Small intestine (tissue), 7 donors: ENCODE results near the gene C11orf24. TPM values are rescaled to one million over a fixed set of nuclear protein-coding genes. Genes with fewer than 3 reads are reported as not detected.
"Not testable (repeated sequence)": the region's sequence is repeated elsewhere in the genome, so short reads cannot be mapped to it uniquely, and the experiment has no call there.

Source experiments
- DNase-seq, 2 donors: peaks; one replicate each; pipeline versions ENCODE4 v3.0.0 to v3.0.0-alpha.2; 2013
- FAIRE-seq: peaks from 2 replicates; lab custom pipeline; 2012; peaks lifted over from hg19 to GRCh38; lab: Jason Lieb, UNC
- H3K27ac ChIP-seq, 3 donors: one replicate each; pipeline ENCODE4 v1.5.1; 2013; ENCODE audit warnings: low read length in 2 of 3, mild to moderate bottlenecking in 2 of 3, control low read depth in 1 of 3, inconsistent platforms in 1 of 3, low read depth in 1 of 3, moderate library complexity in 1 of 3
- H3K27me3 ChIP-seq, 3 donors: one replicate each; pipeline ENCODE4 v1.6.1; 2013; ENCODE audit warnings: low read length in 3 of 3, inconsistent platforms in 1 of 3; ENCODE audit not compliant: control insufficient read depth in 3 of 3, insufficient read depth in 3 of 3
- H3K36me3 ChIP-seq, 3 donors: one replicate each; pipeline ENCODE4 v1.6.1; 2013; ENCODE audit warnings: low read length in 3 of 3, inconsistent platforms in 1 of 3, low read depth in 1 of 3, mild to moderate bottlenecking in 1 of 3, moderate library complexity in 1 of 3; ENCODE audit not compliant: control insufficient read depth in 3 of 3, insufficient read depth in 2 of 3
- H3K4me1 ChIP-seq, 3 donors: one replicate each; pipeline ENCODE4 v1.6.1; 2013; ENCODE audit warnings: low read length in 2 of 3, inconsistent platforms in 1 of 3, low read depth in 1 of 3, mild to moderate bottlenecking in 1 of 3, moderate library complexity in 1 of 3; ENCODE audit not compliant: control insufficient read depth in 3 of 3, insufficient read depth in 2 of 3
- H3K4me3 ChIP-seq, 3 donors: one replicate each; pipeline ENCODE4 v1.5.1; 2013; ENCODE audit warnings: low read length in 3 of 3, control low read depth in 1 of 3, inconsistent platforms in 1 of 3, low read depth in 1 of 3, mild to moderate bottlenecking in 1 of 3, moderate library complexity in 1 of 3
- H3K9me3 ChIP-seq, 2 donors: one replicate each; pipeline ENCODE4 v1.6.1; 2013; ENCODE audit warnings: low read depth in 1 of 2, low read length in 1 of 2; ENCODE audit not compliant: control insufficient read depth in 2 of 2, insufficient read depth in 1 of 2
- WGBS, 3 donors: extraction: QIAGEN DNeasy Blood & Tissue Kit; methylation state at CpG; one replicate each; pipeline ENCODE4 v1.1.7; 2013; 5-methylcytosine and 5-hydroxymethylcytosine counted together
- polyA plus RNA-seq, 4 donors: library from polyadenylated mRNA; stranded (reverse) in 3 of 4; unstranded in 1 of 4; fragments of 200-250 nt in 3 of 4; fragments of 120-200 nt in 1 of 4; gene quantifications; one replicate each; pipeline versions ENCODE4 v1.2.1 to v1.2.3, GENCODE V29; 2013
- donor health status: healthy with polysubstance abuse.
- donor health status: control.
- donor health status: control.
- donor health status: Bipolar disorder and iron deficiency.
- donor health status: healthy.

C11orf24 gene
- polyA plus RNA-seq, 4 donors, result 39.4 to 168 (median 94.3) TPM

DNA sequence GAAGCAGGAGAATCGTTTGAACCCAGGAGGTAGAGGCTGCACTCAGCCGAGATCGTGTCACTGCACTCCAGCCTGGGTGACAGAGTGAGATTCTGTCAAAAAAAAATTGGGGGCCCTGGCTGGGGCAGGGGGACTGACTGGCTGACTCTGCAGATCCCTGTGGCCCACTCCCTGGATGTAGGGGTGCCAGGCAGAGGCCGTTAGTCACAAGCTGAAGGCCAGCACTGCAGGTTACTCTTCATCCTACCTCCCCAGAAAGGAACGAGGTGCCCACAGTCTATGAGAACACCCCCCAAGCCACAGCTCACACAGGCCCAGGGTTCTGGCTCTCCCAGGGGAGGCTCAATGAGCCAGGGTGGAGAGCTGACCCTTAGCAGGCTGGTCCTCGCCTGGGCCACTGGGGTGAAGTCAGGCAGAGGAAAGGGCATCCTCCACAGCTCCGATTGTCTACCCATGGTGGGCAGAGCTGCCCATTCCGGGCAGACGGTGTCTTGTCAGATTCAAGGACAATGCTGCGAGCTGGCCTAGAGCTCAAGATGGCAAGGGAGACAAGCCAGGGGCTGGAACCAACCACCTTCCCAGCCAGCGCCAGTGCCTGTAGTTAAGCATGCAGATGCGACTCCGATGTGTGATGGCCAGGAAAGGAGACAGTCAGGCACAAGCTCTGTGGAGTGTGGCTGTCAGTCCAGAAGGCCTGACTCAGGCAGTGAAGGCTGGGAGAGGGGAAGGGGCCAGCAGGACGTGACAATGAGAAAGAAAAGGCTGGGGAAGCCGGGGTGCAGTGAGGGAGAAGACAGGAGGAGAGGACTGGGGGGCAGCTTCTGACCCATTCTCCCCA, 12.4 kb downstream of the C11orf24 start:
- no peaks in the 10 kb centered on the region for H3K9me3 ChIP-seq
- peaks cover 0 to 51% (median 28%) of the 10 kb centered on the region in 3 donors for H3K36me3 ChIP-seq
- H3K27ac ChIP-seq, result peak overlapping the region in 1 of 3 donors; percentile 1
- no peak overlapping the region for H3K4me3 ChIP-seq
- peaks cover 0 to 14% (median 0%) of the 10 kb centered on the region in 3 donors for H3K4me1 ChIP-seq
- WGBS, 3 donors, result 90 to 94% (median 91%) methylated on average over 15 of the region's 15 CpGs
- H3K27me3 ChIP-seq, result no peaks in the 10 kb centered on the region
- DNase-seq (no peak), FAIRE-seq (no peak)

DNA sequence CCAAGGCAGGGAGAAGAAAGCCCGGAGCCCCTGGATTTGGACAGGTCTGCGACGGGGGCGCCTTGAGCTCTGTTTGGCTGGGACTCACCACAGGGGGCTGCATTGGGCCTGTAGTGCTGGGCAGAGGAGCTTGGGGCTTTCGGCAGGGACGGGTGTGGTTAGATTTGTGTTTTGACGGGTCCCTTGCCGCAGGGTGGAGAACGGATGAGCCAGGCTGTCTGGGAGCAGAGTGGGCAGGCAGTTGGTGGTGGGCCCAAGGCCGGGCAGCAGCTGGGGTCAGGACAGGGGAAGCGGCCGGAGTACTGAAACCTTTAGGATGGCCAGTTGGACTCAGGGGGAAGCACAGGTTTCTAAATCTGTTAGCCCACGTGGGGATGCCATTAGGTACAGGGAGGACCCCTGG, 13.4 kb downstream of the C11orf24 start:
- FAIRE-seq (no peak), DNase-seq (no peak)
- Histone ChIP-seq H3K27me3 (no peaks in the 10 kb centered on the region), H3K36me3 (peaks cover 0 to 43% (median 21%) of the 10 kb centered on the region in 3 donors), H3K27ac (peak overlapping the region in 1 of 3 donors; percentile 16), H3K4me3 (no peak overlapping the region), H3K9me3 (no peaks in the 10 kb centered on the region), H3K4me1 (peaks cover 0 to 14% (median 0%) of the 10 kb centered on the region in 3 donors)
- WGBS, 3 donors, result 88 to 93% (median 91%) methylated on average over 13 of the region's 13 CpGs

DNA sequence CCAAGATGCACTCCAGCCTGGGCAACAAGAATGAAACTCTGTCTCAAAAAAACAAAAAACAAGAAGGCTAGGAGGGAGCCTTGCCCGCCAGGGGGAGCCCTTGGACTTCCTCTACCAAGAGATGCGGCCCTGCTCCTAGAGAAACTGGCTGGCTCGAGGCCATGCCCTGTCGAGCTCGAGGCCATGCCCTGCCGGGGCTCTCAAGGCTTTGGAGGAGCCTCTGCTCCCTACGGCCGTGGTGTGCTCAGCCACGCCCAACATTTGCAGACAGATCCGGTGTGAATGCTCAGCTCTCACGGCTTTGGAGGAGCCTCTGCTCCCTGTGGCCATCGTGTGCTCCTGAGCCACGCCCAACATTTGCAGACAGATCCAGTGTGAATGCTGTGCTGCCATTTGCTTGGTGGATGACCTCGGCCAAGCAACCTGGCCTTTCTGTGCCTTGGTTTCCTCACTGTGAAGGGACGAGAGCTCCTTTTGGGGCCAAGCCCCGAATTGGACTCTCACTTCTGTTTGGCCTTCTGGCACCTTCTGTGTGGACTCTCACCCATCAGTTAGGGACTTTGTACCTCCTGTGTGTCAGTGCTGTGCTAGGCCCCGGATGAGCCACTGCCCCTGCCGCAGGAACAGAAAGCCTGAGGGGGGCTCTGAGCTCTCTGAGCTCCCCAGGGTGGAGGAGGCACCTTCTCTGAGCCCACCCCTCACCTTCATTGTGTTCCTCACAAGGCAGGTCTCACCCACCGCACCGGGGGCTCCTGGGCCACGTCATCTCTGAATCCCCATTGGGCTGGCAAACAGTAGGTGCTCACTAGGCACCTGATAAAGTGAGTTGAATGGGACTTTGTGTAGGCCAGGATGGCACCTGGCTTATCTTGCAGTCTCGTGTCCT, 14.1 kb downstream of the C11orf24 start:
- Histone ChIP-seq H3K9me3 (no peaks in the 10 kb centered on the region), H3K36me3 (peaks cover 0 to 40% (median 14%) of the 10 kb centered on the region in 3 donors), H3K27me3 (no peaks in the 10 kb centered on the region), H3K4me3 (no peak overlapping the region), H3K4me1 (peaks cover 0 to 14% (median 0%) of the 10 kb centered on the region in 3 donors), H3K27ac (peak overlapping the region in 2 of 3 donors; percentile 4 to 60)
- DNase-seq, result peak; percentile 94
- 23 to 37% (median 33%) methylated on average over 22 of the region's 22 CpGs for WGBS, 3 donors
- no peak for FAIRE-seq

DNA sequence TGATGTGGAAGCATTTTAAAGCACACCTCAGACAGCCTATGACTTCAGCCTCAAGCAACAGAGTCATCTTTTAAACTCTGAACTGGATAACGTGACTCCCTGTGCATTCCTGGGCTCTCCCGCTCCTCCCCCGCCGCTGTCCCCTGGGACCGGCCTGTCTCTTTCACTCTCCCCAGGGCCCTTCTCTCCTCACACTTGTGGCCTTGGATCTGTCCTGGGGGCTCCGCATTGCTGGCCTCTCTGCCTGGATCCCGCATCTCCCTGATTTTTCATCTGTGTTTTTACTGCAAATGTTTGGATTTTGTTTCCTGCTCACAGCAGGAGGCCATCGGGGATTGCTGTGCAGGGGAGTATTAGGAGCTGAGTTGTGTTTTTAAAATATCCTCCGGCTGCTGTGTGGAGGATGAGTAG, 15.4 kb downstream of the C11orf24 start:
- 60 to 90% (median 85%) methylated on average over 9 of the region's 9 CpGs for WGBS, 3 donors
- Histone ChIP-seq H3K27me3 (no peaks in the 10 kb centered on the region), H3K36me3 (peaks cover 0 to 26% (median 3%) of the 10 kb centered on the region in 3 donors), H3K27ac (peak overlapping the region in 1 of 3 donors; percentile 4), H3K9me3 (peaks cover 0 to 4% of the 10 kb centered on the region in 2 donors), H3K4me1 (peaks cover 0 to 14% (median 0%) of the 10 kb centered on the region in 3 donors), H3K4me3 (no peak overlapping the region)
- FAIRE-seq (no peak), DNase-seq (no peak)

DNA sequence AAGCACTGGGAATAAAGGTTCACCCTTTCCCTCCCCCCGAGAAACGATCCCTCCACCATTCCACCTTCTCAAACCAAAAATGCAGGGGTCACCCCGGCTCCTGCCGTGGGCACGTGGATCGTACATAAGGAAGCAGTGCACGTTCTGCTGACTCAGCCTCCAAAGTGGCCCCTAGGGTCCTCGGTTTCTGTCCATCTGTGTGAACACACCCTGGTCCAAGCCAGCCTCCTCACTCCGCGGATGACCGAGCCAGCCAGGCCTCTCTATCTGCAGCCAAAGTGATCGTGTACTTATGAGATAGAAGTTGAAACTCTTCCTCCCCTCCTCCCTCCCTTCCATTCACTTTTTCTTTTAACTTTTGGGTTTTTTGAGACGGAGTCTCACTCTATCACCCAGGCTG, 16.2 kb downstream of the C11orf24 start:
- Histone ChIP-seq H3K4me3 (no peak overlapping the region), H3K4me1 (peaks cover 0 to 14% (median 0%) of the 10 kb centered on the region in 3 donors), H3K27me3 (no peaks in the 10 kb centered on the region), H3K9me3 (peaks cover 0 to 4% of the 10 kb centered on the region in 2 donors), H3K27ac (no peak overlapping the region), H3K36me3 (peaks cover 0 to 18% (median 0%) of the 10 kb centered on the region in 3 donors)
- FAIRE-seq (no peak), DNase-seq (no peak)
- 77 to 83% (median 80%) methylated on average over 13 of the region's 13 CpGs for WGBS, 3 donors

DNA sequence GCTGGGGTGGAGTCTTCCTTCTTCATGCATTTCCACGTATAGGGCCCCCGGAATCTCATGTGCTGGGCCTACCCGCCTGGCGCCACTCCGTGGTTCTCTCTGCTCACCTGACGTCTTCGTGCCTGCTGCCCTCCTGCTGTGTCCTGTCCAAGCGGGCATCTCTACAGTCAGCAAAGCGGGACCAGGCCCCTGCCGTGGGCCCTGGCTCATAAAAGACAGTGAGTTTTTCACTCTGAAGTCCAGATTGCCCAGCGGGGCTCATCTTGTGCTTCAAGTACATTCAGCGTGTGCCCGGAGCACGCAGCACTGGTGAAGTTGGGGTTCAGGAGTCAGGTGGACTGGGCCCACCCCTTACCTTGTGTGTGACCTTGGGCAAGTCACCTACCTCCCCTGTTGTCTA, 17.4 kb downstream of the C11orf24 start:
- 89 to 97% (median 96%) methylated on average over 14 of the region's 14 CpGs for WGBS, 3 donors
- FAIRE-seq, result no peak
- no peak overlapping the region for H3K27ac ChIP-seq
- peaks cover 0 to 7% (median 0%) of the 10 kb centered on the region in 3 donors for H3K36me3 ChIP-seq
- no peak for DNase-seq
- peaks cover 0 to 4% of the 10 kb centered on the region in 2 donors for H3K9me3 ChIP-seq
- H3K27me3 ChIP-seq, result no peaks in the 10 kb centered on the region
- peaks cover 0 to 14% (median 0%) of the 10 kb centered on the region in 3 donors for H3K4me1 ChIP-seq
- H3K4me3 ChIP-seq, result no peak overlapping the region

DNA sequence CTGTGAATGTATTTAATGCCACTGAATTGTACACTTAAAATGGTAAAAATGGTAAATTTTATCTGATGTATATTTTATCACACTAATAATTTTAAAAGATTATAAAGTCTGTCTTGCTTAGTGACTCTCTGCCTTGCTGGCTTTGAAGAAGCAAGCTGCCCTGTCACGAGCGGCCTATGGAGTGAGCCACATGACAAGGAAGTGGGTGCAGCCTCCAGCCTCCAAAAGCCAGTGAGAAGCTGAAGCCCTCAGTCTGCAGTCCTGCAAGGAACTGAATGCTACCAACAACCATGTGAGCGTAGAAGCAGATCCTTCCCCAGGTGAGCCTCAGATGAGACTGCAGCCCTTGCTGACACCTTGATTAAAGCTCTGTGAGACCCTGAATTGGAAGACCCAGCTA, 20.0 kb downstream of the C11orf24 start:
- no peak overlapping the region for H3K4me3 ChIP-seq
- peaks cover 0 to 9% of the 10 kb centered on the region in 2 donors for H3K9me3 ChIP-seq
- FAIRE-seq (no peak), DNase-seq (no peak)
- WGBS, 3 donors, result 87 to 93% (median 89%) methylated on average over 3 of the region's 3 CpGs
- no peaks in the 10 kb centered on the region for H3K36me3 ChIP-seq
- H3K27ac ChIP-seq, result no peak overlapping the region
- no peaks in the 10 kb centered on the region for H3K27me3 ChIP-seq
- peaks cover 0 to 2% (median 0%) of the 10 kb centered on the region in 3 donors for H3K4me1 ChIP-seq

DNA sequence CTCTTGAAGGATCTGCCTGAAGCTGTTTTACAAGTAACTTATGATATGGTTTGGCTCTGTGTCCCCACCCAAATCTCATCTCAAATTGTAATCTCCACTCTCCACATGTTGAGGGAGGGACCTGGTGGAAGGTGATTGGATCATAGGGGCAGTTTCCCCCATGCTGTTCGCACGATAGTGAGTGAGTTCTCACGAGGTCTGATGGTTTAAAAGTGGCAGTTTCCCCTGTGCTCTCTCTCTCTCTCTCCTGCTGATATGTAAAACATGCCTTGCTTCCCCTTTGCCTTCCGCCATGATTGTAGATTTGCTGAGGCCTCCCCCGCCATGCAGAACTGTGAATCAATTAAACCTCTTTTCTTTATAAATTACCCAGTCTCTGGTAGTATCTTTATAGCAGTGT, 26.9 kb downstream of the C11orf24 start:
- not testable (repeated sequence) for FAIRE-seq, H3K27me3 ChIP-seq, H3K36me3 ChIP-seq, H3K27ac ChIP-seq, H3K4me1 ChIP-seq, DNase-seq, H3K4me3 ChIP-seq, H3K9me3 ChIP-seq
- WGBS, 3 donors, result 88 to 93% (median 93%) methylated on average over 5 of the region's 5 CpGs
